Stimulated activated CD4-positive, alpha-beta T cell treated with anti-CD3 and anti-CD28 coated beads, Interleukin-1b, Interleukin-23, amount 100 ng/mL, for 24 hours (primary cell): ENCODE data around the gene FOXI3.

Source experiments
- DNase-seq, 4 experiments: peaks; one replicate each; pipeline ENCODE4 v3.0.0-alpha.2; 2020; ENCODE audit warnings: low read depth in 4 of 4, low spot score in 1 of 4

FOXI3 gene

DNA sequence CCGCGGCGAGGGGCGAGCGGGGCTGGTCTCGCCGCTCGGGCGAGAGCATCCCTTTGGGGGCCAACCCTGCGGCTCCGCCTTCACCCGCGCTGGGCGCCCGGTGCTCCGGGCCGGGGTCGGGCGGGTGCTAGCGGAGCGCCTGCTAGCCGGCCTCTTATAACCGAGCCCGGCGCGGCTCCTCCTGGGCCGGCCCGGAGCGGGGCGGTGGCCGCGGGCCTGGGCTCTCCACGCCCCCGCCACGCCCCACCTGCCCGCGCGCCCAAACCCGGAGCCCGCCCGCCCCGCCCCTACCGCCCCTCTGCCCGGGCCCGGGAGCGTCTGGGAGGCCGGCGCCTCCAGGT lies at the start of gene FOXI3:
FOXI3 (minus strand) TSS at position 129 of the 341 bp plus-strand sequence. CDS start 158 bp downstream, outside the sequence.
- no peak for DNase-seq

GRCh38 chr2:88500691-88501090 lies 48.2 kb upstream of the FOXI3 start:
- no peak for DNase-seq

- DNase-seq, result no peak
Observed at GRCh38 chr2:88499204-88499603, 46.7 kb upstream of the FOXI3 start.

DNA sequence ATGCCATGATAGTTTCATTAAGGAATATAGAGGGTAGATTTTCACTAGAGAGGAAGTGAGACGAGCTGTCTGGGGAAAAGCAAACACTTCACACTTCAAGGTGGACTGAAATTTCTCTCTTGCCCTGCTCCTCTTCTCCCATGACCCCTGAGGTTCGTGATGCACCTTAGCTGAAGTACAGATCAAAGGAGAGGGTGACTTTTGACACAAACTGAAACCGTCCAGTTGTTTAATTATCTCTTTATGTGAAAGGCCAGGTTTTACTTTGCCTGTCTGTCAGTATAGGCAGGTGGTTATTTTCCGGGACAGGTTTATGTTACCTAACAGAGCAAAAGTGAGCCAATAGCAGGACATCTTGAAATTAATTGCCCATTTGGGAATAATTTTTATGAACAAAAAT lies 41.0 kb upstream of the FOXI3 start:
- DNase-seq, result no peak

DNA sequence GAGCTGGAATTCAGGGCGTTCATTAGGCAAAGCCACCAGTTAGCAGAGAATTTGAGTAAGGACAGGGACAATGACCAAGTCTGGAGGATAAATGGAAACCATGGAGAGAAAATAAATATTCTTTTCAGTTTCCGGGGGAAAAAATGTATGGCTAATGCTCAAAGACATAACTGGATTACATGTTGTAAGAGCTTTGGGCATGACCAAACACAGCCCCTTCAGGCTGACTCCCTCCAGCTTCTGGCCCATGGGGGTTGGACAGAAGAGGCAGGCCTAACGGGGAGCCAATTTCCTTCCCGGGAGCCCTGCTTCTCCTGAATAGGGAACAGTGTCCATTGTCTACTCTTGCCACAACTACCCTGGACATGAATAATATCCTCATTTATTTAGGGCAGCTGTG lies 39.5 kb upstream of the FOXI3 start:
- DNase-seq, result no peak

DNA sequence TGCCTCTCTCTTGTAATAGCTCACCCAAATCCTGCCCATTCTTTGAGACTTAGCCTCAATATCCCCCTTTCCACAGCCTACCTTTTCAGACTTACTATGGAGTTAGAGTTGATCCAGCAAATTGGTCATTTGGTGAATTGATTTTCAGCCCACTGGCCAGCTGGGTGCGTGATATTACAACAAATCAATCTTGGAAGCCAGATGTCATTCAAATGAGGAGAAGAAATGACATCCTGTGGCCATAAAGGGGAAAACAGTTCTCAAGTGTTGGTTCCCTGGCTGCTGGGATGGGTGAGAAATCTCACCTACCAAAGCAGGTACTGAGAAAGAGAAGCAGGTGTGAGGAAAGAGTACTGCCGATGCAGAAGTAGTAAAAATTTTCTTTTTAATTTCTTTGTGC lies 36.7 kb upstream of the FOXI3 start:
- DNase-seq, result no peak

- no peak for DNase-seq
Observed at GRCh38 chr2:88483200-88483599, 30.7 kb upstream of the FOXI3 start.

DNA sequence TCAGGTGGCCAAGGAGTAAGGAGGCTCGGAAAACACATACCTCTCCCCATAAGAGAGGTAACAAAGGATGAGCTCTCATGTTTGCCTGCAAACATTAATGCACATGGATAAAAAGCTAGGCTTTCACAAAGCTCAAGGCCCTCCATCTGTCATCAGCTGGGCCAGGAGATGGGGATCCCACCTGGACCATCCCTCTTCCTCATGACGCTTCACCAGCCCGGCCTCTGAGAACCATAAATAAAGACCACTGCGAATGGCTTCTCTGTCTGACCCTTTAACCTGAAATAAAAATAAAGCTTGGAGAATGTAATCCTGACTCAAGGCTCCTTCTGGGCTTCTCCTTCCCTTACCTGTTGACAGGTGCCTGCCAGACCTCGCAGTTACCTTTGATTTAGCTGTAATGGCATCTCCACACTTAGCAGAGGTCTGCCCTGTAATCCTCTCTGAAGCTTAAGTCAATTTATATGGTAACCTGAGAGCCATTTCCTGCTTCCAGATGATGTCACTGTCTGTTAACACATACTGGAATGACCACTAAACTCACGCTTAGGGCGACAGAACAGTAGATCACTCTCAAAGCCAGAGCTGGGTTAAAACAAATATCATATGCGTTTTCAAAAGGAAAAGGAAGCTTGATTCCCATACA lies 29.3 kb upstream of the FOXI3 start:
- no peak for DNase-seq

GRCh38 chr2:88472811-88473210 lies 20.3 kb upstream of the FOXI3 start:
- no peak for DNase-seq

DNA sequence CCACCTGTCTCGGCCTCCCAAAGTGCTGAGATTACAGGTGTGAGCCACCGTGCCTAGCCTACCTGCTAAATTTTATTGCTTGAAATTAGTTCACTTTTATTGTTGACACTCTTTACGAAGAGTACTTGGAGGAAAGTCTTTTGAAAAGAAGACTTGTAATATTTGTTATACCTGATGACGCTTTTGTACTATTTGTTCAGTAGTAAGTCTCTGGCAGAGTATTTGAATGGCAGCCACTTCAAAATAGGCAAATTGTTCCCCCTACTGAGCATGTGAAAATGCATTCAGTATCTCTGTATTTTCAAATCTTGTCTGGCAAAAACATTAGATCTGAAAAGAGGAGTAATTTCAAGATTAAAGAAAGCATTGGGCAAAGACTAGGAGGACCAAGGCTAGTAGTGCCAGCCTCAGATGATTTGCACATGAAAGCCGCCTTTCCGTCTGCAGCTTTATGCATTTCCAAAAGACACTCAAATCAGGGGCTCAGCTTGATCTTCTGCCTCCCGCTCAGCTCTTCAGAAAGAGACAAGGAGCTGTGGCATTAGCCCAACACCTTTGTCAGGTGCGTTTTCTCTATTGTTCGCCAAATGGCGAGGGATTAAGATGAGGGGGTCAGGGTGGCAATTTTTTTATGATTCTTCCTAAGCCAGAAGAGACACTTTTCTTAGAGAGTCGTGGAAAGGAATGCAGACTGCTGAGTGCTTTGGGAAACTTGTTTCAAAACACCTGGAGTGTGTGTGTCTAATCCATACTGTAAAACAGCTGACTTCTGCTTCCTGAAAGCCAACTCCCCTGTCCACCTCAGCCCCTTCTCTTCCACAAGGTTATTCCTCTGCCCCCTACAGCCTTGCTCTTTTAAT lies 18.8 kb upstream of the FOXI3 start:
- DNase-seq, result no peak

- DNase-seq, result no peak
Observed at GRCh38 chr2:88469202-88470114, 17.0 kb upstream of the FOXI3 start.

DNA sequence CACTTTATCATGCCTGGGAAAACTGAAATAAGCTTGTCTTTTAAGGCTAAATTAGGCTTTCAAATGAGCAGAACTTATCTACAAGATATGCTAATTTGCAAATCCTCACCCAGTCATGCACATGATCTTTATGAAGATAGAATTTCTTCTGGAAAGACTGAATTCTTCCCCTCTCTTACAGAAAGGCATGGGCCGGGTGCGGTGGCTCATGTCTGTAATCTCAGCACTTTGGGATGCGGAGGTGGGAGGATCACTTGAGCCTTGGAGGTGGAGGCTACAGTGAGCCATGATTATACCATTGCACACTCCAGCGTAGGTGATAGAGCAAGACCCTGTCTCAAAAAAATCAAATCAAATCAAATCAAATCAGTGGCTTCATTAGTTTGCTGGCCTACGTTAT lies 11.7 kb upstream of the FOXI3 start:
- DNase-seq, result no peak

- DNase-seq, result no peak
Observed at GRCh38 chr2:88458633-88459032, 6.1 kb upstream of the FOXI3 start.

- peak in 1 of 4 experiments; percentile 3 for DNase-seq
Observed at GRCh38 chr2:88452980-88453582, 588 bp upstream of the FOXI3 start.

- no peak for DNase-seq
Observed at GRCh38 chr2:88451811-88452564, 505 bp downstream of the FOXI3 start.

- DNase-seq, result no peak
Observed at GRCh38 chr2:88450925-88451810, 1.3 kb downstream of the FOXI3 start.

GRCh38 chr2:88450186-88450585 lies 2.3 kb downstream of the FOXI3 start:
- DNase-seq, result no peak

DNA sequence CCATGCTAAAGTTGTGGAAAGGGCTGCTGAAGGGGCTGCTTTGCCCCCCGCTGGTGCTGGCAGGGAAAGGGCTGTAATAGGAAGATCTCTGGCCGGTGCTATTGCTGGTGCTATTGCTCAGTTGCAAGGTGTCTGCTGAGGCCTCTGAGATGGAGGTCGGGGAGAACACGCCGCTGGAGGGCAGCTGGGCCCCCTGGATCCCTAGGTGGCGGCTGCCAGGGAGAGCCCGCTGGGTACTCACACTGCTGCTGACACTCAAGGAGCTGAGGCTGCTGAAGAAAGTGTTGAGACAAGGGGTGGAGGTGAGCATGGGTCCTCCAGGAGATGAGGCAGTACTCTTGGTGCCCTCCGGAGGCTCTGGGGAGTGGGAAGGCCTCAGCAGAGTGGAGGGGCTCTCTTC lies 4.2 kb downstream of the FOXI3 start:
- DNase-seq, result no peak

- DNase-seq, result no peak
Observed at GRCh38 chr2:88443353-88443938, 9.0 kb downstream of the FOXI3 start.
